WTC11 (cell line): ENCODE data around the gene POMT1.

ENCODE experiments used
- ATF1 ChIP-seq: sonication (generic); formaldehyde crosslinking; IDR thresholded peaks from 2 replicates; pipeline ENCODE4 v1.8.1; 2023; ENCODE audit warnings: mild to moderate bottlenecking, moderate library complexity, missing genetic modification reagents
- CBFB ChIP-seq: sonication (generic); formaldehyde crosslinking; IDR thresholded peaks from 2 replicates; pipeline ENCODE4 v1.8.1; 2022; ENCODE audit warnings: mild to moderate bottlenecking, low read depth, missing genetic modification reagents
- CTCF ChIP-seq: fragments of 200-600 bp; IDR thresholded peaks from 2 replicates; pipeline ENCODE4 v1.8.0; 2022; ENCODE audit warnings: antibody characterized with exemption
- ETV6 ChIP-seq: sonication (generic); formaldehyde crosslinking; IDR thresholded peaks from 2 replicates; pipeline ENCODE4 v1.8.1; 2022; ENCODE audit warnings: mild to moderate bottlenecking, missing genetic modification reagents
- FOXJ3 ChIP-seq: sonication (generic); formaldehyde crosslinking; IDR thresholded peaks from 2 replicates; pipeline ENCODE4 v1.9.0; 2021; ENCODE audit warnings: missing genetic modification reagents, mild to moderate bottlenecking, borderline replicate concordance
- IRF1 ChIP-seq: sonication (generic); formaldehyde crosslinking; IDR thresholded peaks from 2 replicates; pipeline ENCODE4 v1.8.0; 2023; ENCODE audit warnings: missing genetic modification reagents
- JUN ChIP-seq: sonication (generic); formaldehyde crosslinking; IDR thresholded peaks from 2 replicates; pipeline ENCODE4 v1.8.0; 2023; ENCODE audit warnings: mild to moderate bottlenecking, missing genetic modification reagents
- MYBL2 ChIP-seq: sonication (generic); formaldehyde crosslinking; IDR thresholded peaks from 2 replicates; pipeline ENCODE4 v1.8.1; 2023; ENCODE audit warnings: mild to moderate bottlenecking, moderate library complexity, missing genetic modification reagents
- OVOL2 ChIP-seq: fragments of 250-450 bp; sonication (Bioruptor Pico); IDR thresholded peaks from 2 replicates; pipeline ENCODE4 v1.9.0; 2021; ENCODE audit warnings: mild to moderate bottlenecking, borderline replicate concordance
- TCF7 ChIP-seq: sonication (generic); formaldehyde crosslinking; IDR thresholded peaks from 2 replicates; pipeline ENCODE4 v1.8.0; 2022; ENCODE audit warnings: mild to moderate bottlenecking, low read depth, missing genetic modification reagents, moderate library complexity
- TF ChIP-seq, protein P1 (sequence below): fragments of 250-450 bp; sonication (Bioruptor Pico); conservative IDR thresholded peaks from 2 replicates; pipeline ENCODE4 v1.9.0; 2021; ENCODE audit warnings: mild to moderate bottlenecking
- TF ChIP-seq, protein P2 (sequence below): sonication (generic); formaldehyde crosslinking; IDR thresholded peaks from 2 replicates; pipeline ENCODE4 v1.8.1; 2023; ENCODE audit warnings: mild to moderate bottlenecking, missing genetic modification reagents, moderate library complexity
- TF ChIP-seq, protein P3 (sequence below): sonication (generic); formaldehyde crosslinking; IDR thresholded peaks from 2 replicates; pipeline ENCODE4 v1.8.1; 2023; ENCODE audit warnings: mild to moderate bottlenecking, moderate library complexity, missing genetic modification reagents

- TF ChIP-seq ETV6 (CRISPR knock-in tag) (no peak), CTCF (no peak), CBFB (CRISPR knock-in tag) (no peak), FOXJ3 (CRISPR knock-in tag) (no peak), TCF7 (CRISPR knock-in tag) (no peak), JUN (CRISPR knock-in tag) (no peak), IRF1 (CRISPR knock-in tag) (no peak), OVOL2 (CRISPR knock-in tag) (no peak), MYBL2 (CRISPR knock-in tag) (no peak), ATF1 (CRISPR knock-in tag) (no peak)
- TF ChIP-seq, protein P1, sequence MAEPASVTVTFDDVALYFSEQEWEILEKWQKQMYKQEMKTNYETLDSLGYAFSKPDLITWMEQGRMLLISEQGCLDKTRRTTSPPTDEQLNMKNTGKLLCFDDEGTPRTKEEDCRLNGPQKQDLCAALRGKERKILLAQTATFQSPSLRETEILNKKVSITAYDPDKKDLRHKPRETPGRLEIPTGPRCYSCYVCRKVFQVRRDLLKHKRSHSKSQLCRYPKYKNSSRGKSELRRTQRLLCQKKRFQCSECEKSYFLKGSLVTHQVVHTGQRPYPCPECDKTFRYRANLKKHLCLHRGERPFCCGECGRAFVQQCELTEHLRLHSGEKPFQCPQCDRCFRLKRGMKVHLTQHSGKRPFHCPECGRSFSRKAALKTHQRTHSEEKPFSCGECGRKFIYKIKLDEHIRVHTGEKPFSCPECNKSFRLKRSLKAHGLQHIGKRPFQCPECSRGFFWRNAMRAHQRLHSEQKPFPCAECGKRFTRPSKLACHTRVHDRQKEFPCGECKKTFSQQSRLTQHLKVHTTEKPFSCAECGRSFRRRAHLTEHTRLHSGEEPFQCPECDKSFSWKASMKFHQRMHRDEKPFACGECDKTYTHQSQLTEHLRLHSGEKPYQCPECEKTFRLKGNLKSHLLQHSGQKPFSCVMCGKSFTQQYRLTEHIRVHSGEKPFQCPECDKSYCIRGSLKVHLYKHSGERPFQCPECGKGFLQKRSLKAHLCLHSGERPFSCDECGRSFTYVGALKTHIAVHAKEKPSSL (CRISPR knock-in tag), result no peak
- TF ChIP-seq, protein P2, sequence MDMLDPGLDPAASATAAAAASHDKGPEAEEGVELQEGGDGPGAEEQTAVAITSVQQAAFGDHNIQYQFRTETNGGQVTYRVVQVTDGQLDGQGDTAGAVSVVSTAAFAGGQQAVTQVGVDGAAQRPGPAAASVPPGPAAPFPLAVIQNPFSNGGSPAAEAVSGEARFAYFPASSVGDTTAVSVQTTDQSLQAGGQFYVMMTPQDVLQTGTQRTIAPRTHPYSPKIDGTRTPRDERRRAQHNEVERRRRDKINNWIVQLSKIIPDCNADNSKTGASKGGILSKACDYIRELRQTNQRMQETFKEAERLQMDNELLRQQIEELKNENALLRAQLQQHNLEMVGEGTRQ (CRISPR knock-in tag), result no peak
- TF ChIP-seq, protein P3, sequence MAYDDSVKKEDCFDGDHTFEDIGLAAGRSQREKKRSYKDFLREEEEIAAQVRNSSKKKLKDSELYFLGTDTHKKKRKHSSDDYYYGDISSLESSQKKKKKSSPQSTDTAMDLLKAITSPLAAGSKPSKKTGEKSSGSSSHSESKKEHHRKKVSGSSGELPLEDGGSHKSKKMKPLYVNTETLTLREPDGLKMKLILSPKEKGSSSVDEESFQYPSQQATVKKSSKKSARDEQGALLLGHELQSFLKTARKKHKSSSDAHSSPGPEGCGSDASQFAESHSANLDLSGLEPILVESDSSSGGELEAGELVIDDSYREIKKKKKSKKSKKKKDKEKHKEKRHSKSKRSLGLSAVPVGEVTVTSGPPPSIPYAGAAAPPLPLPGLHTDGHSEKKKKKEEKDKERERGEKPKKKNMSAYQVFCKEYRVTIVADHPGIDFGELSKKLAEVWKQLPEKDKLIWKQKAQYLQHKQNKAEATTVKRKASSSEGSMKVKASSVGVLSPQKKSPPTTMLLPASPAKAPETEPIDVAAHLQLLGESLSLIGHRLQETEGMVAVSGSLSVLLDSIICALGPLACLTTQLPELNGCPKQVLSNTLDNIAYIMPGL (CRISPR knock-in tag), result no peak
Observed at GRCh38 chr9:131534721-131535237, 32.1 kb downstream of the POMT1 start.
